ENCODE results near the gene TSPAN9.
A peak's percentile ranks its signal among the peaks of the same experiment; 100 is the strongest.

The TSPAN9 gene

GRCh38 chr12:3295646-3296408 lies 218.6 kb downstream of the TSPAN9 start:
- no peak overlapping the region for H3K4me3 Mint-ChIP-seq
- no peak overlapping the region for H3K27ac Mint-ChIP-seq
- peaks cover 10% of the 10 kb centered on the region for H3K4me1 Mint-ChIP-seq
- no peaks in the 10 kb centered on the region for H3K36me3 Mint-ChIP-seq
- H3K27me3 Mint-ChIP-seq: peaks cover 29% of the 10 kb centered on the region
- no peak for DNase-seq
- CTCF ChIA-PET: interaction anchor here (1.1 to 1.3 kb wide), 2 partner anchors 19 to 20 kb away, joined by 3 read pairs; no protein-coding TSS in a partner anchor
- H3K9me3 Mint-ChIP-seq: no peaks in the 10 kb centered on the region

GRCh38 chr12:3296409-3296701 lies 219.2 kb downstream of the TSPAN9 start:
- Mint-ChIP-seq H3K9me3 (no peaks in the 10 kb centered on the region), H3K4me3 (no peak overlapping the region), H3K4me1 (peaks cover 10% of the 10 kb centered on the region), H3K27me3 (peaks cover 34% of the 10 kb centered on the region), H3K27ac (no peak overlapping the region), H3K36me3 (no peaks in the 10 kb centered on the region)
- CTCF ChIA-PET: interaction anchor here (1.3 kb wide), 1 partner anchor 18 kb away, joined by 3 read pairs; no protein-coding TSS in a partner anchor
- no peak for DNase-seq

- no peaks in the 10 kb centered on the region for H3K9me3 Mint-ChIP-seq
- no peak overlapping the region for H3K4me3 Mint-ChIP-seq
- no peaks in the 10 kb centered on the region for H3K36me3 Mint-ChIP-seq
- H3K4me1 Mint-ChIP-seq: peaks cover 10% of the 10 kb centered on the region
- H3K27me3 Mint-ChIP-seq: peaks cover 44% of the 10 kb centered on the region
- CTCF ChIA-PET: interaction anchor here (2.1 to 5.6 kb wide), 6 partner anchors 9 to 508 kb away, joined by 5 to 84 read pairs (median 27); no protein-coding TSS in a partner anchor
- no peak overlapping the region for H3K27ac Mint-ChIP-seq
- no peak for DNase-seq
Measured at GRCh38 chr12:3298603-3299002, 221.4 kb downstream of the TSPAN9 start.

GRCh38 chr12:3299929-3300832 lies 223.0 kb downstream of the TSPAN9 start:
- Mint-ChIP-seq H3K9me3 (no peaks in the 10 kb centered on the region), H3K4me3 (no peak overlapping the region), H3K36me3 (no peaks in the 10 kb centered on the region), H3K27ac (peak overlapping the region; percentile 60), H3K27me3 (peaks cover 50% of the 10 kb centered on the region), H3K4me1 (peaks cover 10% of the 10 kb centered on the region)
- CTCF ChIA-PET: interaction anchor here (0.7 to 5.6 kb wide), 56 partner anchors 11 to 1993 kb away, joined by 3 to 84 read pairs (median 4); partner anchors contain the start of gene CRACR2A
- peak; percentile 89 for DNase-seq

- Mint-ChIP-seq H3K27me3 (peaks cover 50% of the 10 kb centered on the region), H3K36me3 (no peaks in the 10 kb centered on the region), H3K27ac (no peak overlapping the region), H3K9me3 (no peaks in the 10 kb centered on the region), H3K4me1 (peaks cover 10% of the 10 kb centered on the region), H3K4me3 (no peak overlapping the region)
- CTCF ChIA-PET: interaction anchor here (0.7 to 5.6 kb wide), 37 partner anchors 12 to 663 kb away, joined by 3 to 84 read pairs (median 4); partner anchors contain the start of gene CRACR2A
- DNase-seq: no peak
Measured at GRCh38 chr12:3300833-3301401, 223.7 kb downstream of the TSPAN9 start.

GRCh38 chr12:3302401-3303041 lies 225.3 kb downstream of the TSPAN9 start:
- H3K36me3 Mint-ChIP-seq: no peaks in the 10 kb centered on the region
- no peak for DNase-seq
- peaks cover 45% of the 10 kb centered on the region for H3K27me3 Mint-ChIP-seq
- H3K27ac Mint-ChIP-seq: no peak overlapping the region
- H3K9me3 Mint-ChIP-seq: no peaks in the 10 kb centered on the region
- H3K4me1 Mint-ChIP-seq: peaks cover 10% of the 10 kb centered on the region
- CTCF ChIA-PET: interaction anchor here (3.3 to 5.6 kb wide), 3 partner anchors 13 to 504 kb away, joined by 22 to 84 read pairs (median 31); no protein-coding TSS in a partner anchor
- H3K4me3 Mint-ChIP-seq: no peak overlapping the region

- Mint-ChIP-seq H3K36me3 (no peaks in the 10 kb centered on the region), H3K27ac (no peak overlapping the region), H3K4me1 (peaks cover 10% of the 10 kb centered on the region), H3K27me3 (peaks cover 36% of the 10 kb centered on the region), H3K4me3 (no peak overlapping the region), H3K9me3 (no peaks in the 10 kb centered on the region)
- no peak for DNase-seq
- CTCF ChIA-PET: interaction anchor here (1.0 to 1.5 kb wide), 2 partner anchors 9 to 500 kb away, joined by 3 to 4 read pairs; no protein-coding TSS in a partner anchor
Measured at GRCh38 chr12:3303410-3304136, 226.4 kb downstream of the TSPAN9 start.

GRCh38 chr12:3304436-3305165 lies 227.4 kb downstream of the TSPAN9 start:
- H3K36me3 Mint-ChIP-seq: no peaks in the 10 kb centered on the region
- CTCF ChIA-PET: interaction anchor here (1.5 kb wide), 1 partner anchor 499 kb away, joined by 4 read pairs; no protein-coding TSS in a partner anchor
- H3K4me1 Mint-ChIP-seq: peaks cover 10% of the 10 kb centered on the region
- no peaks in the 10 kb centered on the region for H3K9me3 Mint-ChIP-seq
- no peak overlapping the region for H3K4me3 Mint-ChIP-seq
- no peak for DNase-seq
- H3K27ac Mint-ChIP-seq: no peak overlapping the region
- peaks cover 32% of the 10 kb centered on the region for H3K27me3 Mint-ChIP-seq

- H3K36me3 Mint-ChIP-seq: no peaks in the 10 kb centered on the region
- peaks cover 25% of the 10 kb centered on the region for H3K27me3 Mint-ChIP-seq
- H3K4me1 Mint-ChIP-seq: peaks cover 2% of the 10 kb centered on the region
- CTCF ChIA-PET: no interaction called here
- H3K27ac Mint-ChIP-seq: no peak overlapping the region
- no peak for DNase-seq
- no peak overlapping the region for H3K4me3 Mint-ChIP-seq
- H3K9me3 Mint-ChIP-seq: no peaks in the 10 kb centered on the region
Measured at GRCh38 chr12:3305464-3305863, 228.3 kb downstream of the TSPAN9 start.

- H3K27ac Mint-ChIP-seq: no peak overlapping the region
- H3K4me1 Mint-ChIP-seq: no peaks in the 10 kb centered on the region
- peaks cover 19% of the 10 kb centered on the region for H3K27me3 Mint-ChIP-seq
- H3K9me3 Mint-ChIP-seq: no peaks in the 10 kb centered on the region
- no peak for DNase-seq
- no peak overlapping the region for H3K4me3 Mint-ChIP-seq
- CTCF ChIA-PET: no interaction called here
- no peaks in the 10 kb centered on the region for H3K36me3 Mint-ChIP-seq
Measured at GRCh38 chr12:3305904-3306619, 228.9 kb downstream of the TSPAN9 start.

GRCh38 chr12:3307389-3307788 lies 230.2 kb downstream of the TSPAN9 start:
- H3K27me3 Mint-ChIP-seq: peaks cover 14% of the 10 kb centered on the region
- no peak for DNase-seq
- CTCF ChIA-PET: no interaction called here
- no peaks in the 10 kb centered on the region for H3K4me1 Mint-ChIP-seq
- no peak overlapping the region for H3K4me3 Mint-ChIP-seq
- no peak overlapping the region for H3K27ac Mint-ChIP-seq
- H3K9me3 Mint-ChIP-seq: no peaks in the 10 kb centered on the region
- no peaks in the 10 kb centered on the region for H3K36me3 Mint-ChIP-seq

- no peak overlapping the region for H3K4me3 Mint-ChIP-seq
- CTCF ChIA-PET: no interaction called here
Measured at GRCh38 chr12:3308063-3308462, 230.9 kb downstream of the TSPAN9 start.

More at GRCh38 chr12:3308063-3308462, 230.9 kb downstream of the TSPAN9 start:
- H3K27me3 Mint-ChIP-seq: peaks cover 11% of the 10 kb centered on the region
- H3K4me1 Mint-ChIP-seq: no peaks in the 10 kb centered on the region
- no peak for DNase-seq
- H3K36me3 Mint-ChIP-seq: no peaks in the 10 kb centered on the region
- H3K9me3 Mint-ChIP-seq: no peaks in the 10 kb centered on the region
- no peak overlapping the region for H3K27ac Mint-ChIP-seq
